HG03045 (cell line): Measurements from ENCODE around the gene NDFIP2.
"Not testable (repeated sequence)": the region's sequence is repeated elsewhere in the genome, so short reads cannot be mapped to it uniquely, and the experiment has no call there.

Experiments
- ATAC-seq: cut with Tn5 transposase; IDR thresholded peaks from one replicate; pipeline ENCODE4 v1.9.1; 2021; ENCODE audit warnings: mild to moderate bottlenecking, moderate library complexity; ENCODE audit not compliant: unreplicated experiment

The NDFIP2 gene

DNA sequence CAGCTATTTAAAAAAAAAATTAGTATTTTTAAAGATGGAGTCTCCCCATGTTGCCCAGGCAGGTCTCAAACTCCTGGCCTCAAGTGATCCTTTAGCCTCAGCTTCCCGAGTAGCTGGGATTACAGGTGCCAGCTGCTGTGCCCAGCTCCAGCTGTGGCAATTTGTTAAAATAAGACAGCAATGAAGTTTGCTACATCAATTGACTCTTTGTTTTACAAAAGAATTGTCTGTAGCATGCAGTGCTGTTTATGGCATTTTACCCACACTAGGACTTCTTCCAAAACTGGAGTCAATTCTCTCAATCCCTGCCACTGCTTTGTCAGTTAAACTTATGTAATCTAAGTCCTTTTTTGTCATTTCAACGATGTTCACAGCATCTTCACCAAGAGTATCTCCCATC lies 49.3 kb downstream of the NDFIP2 start:
- ATAC-seq, result no peak

DNA sequence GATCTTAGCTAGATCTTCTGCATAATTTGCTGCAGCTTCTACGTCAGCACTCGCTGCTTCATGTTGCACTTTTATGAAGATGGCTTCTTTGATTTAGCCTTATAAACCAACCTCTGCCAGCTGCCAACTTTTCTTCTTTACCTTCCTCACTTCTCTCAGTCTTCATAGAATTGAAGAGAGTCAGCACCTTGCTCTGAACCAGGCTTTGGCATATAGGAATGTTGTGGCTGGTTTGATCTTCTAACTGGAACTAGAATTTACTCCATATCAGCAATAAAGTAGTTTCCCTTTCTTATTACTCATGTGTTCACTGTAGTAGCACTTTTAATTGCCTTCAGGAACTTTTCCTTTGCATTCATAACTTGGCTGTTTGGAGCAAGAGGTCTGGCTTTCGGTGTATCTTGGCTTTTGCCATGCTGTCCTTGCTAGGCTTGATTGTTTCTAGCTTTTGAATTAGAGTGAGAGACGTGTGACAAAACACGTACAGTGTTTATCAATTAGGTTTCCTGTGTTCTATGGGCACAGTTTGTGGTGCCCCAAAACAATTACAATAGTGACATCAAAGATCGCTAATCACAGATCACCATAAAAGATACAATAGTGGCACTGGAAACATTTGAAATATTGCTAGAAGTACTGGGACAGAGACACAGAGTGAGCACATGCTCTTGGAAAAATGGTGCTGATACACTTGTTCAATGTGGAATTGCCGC lies 50.7 kb downstream of the NDFIP2 start:
- no peak for ATAC-seq

DNA sequence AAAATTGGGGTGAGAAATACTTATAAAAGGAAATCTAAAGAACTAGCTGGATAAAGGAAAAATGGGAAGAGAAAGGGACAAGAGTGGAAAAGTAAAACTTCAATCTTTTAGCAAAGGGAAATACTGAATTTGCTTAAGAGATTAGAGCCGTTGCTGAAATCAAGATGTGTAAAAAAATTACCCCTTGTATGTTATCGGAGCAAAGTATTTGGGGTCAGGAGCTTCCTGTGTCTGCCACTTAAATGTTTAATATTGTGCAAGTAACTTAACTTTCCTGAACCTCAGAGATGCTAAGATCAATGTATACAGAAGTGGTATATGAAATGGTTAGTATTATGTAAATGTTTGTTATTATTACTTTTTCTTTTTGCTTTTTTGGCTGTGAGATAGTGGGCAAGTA lies 51.6 kb downstream of the NDFIP2 start:
- ATAC-seq, result no peak

DNA sequence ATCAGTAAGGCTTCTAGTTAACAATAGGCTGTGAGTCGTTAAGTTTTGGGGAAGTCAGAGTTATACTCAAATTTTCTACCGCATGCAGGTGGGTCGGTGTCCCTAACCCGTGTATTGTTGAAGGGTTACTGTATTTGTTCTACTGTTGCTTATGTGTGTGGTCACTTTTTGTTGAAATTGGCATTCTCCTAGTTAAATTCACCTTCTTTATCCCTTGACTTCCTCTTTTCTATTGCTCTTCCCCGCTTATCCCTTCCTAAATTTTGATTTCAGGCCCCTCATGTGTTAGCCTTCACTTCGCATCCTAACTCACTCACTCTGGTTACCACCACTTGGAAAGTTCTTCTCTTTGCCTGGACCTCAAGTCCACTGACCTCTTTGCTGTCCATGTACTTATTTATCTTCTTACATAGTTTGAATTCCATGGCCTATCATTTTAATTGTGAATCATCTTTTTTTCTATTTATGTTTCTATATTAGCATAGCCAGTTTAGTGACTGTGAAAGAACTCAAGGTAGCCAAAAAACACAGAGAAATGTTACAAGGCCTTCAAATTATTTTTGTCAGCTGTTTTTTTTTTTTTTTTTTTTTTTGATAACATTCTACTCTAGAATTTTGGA lies 52.9 kb downstream of the NDFIP2 start:
- no peak for ATAC-seq

DNA sequence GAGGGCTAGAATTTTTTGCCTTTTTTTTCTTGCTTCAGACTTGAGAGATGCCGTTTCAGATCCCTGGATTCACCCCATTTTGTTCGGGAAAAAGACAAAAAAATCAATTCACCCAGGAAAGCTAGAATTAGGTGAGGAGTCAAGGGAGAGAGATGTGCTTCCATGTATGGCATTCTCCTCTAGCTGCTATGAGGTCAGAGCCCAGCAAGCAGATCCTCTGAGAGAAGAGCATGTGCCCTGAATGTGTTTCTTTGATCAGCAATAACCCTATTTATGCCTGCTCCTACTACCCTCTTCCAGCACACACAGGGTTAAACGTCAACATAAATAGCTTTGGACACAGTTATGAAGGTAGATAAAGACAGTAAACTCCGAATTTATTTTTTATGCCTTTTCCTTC lies 53.6 kb downstream of the NDFIP2 start:
- no peak for ATAC-seq

DNA sequence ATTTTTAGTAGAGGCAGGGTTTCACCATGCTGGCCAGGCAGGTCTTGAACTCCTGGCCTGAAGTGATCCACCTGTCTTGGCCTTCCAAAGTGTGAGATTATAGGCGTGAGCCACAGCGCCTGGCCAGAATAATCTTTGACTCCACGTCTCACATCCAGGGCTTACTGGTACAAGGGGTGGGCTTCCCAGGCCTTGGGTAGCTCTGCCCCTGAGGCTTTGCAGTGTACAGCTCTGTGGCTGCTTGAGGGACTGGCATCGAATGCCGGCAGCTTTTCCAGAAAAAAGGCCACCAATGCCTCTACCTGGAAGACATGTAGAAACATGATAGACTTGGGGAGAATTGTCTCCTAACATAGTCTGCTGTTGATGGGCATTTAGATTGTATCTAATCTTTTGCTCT lies 57.8 kb downstream of the NDFIP2 start:
- no peak for ATAC-seq

DNA sequence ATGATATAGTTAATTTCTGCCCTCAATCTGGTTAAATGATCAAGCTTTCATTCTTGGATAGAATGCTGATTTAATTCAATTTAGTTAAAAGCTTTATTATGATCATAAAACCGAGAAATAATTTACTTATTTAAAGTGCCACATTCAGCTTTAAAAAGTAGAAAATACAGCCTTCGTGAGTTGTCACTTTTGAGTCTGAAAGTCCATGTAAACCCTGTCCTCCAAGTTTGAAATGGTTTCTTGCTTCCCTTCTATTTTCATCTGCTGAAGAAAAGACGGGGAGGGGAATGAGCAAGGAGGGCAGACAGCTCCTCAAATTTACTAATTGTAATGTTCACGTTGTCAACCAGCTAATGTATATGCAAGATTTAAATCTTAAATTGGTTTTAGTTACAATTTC lies 59.5 kb downstream of the NDFIP2 start:
- ATAC-seq, result no peak

DNA sequence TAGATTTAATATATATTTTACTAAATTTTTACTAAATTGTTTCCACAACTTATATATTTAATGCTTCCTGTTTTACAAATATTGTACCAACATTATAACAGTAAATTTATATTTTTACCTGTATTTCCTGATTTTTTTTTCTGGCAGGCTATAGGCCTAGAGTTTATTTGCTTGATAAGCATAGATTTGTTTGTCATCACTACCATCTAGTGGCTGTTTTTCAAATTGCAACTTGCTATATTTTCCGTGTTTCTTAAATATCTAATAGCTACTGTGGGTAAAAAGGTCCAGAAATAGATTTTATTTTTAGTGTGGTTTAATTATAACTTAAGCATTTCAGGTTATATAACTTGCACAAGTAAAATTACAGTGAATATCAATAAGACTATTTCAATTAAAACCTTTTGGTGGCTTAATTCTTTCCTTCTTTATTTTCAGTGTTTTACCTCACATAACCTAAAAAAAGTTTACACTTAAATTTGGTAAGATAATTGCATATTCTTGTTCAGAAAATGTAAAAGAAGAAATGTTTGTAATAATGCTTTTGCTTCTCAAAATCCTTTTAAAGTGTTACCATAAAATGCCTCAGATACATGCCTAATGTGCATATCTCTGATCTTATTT lies 60.6 kb downstream of the NDFIP2 start:
- ATAC-seq, result no peak

DNA sequence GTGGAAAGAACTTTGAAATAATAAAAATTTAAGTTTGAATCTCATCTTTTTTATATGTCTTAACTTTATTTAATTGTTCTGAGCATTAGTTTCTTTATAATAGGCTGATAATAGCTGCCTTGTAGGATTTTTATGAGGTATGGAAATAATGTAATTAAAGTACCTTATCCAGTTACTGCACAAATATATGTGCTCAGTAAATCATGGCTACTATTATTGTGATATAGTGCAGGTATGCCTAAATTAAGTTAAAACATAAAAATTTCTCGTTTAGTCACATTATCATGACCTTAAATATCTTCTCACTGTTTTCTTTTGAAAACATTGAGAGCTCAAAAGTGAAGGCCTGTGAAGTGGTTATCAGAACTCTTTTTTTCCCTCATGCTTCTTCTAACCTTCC lies 62.9 kb downstream of the NDFIP2 start:
- ATAC-seq, result no peak

DNA sequence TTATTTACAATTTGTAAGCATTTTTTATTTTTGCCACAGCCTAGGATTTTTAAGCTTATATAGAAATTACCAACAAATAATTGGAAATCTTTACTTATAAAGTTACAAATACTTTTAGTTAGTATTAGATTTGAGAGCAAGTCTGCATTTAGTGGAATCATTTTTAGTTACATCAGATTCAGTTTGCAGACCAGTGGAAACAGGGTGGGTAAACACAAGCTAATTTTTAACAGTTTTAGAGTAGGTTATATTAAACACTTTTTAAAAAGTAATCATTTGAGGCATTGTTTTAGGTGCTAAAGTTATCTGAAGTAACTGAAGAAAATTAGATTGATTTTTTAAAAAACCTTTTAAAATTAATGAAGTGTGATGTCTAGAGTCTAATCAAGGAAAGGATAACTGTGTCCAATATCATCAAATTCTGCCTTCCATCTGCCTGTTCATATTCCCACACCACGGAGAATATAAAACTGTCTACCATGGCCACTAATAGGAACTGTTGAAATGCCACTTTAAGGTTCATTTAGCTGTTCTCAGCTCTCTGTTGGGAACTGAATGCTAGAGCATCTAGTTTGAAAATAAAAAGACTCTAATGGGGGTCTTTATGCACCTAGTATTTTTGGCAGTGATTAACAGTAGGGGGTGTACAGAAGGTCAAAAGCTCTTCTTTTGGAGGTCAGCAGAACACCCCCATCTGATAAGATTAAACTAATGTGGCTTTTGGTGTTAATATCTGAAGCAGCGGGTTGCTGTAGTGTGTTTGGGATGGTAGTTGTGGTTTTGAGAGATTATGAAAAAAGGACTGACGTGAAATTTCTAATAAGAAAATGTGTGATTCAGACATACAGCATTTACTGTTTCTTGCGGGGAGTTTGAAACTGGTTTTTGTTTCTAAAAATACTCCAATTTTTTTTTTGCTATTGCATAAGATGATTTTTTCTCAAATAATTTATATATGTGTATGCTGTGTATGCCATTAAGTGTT lies 66.5 kb downstream of the NDFIP2 start:
- no peak for ATAC-seq

DNA sequence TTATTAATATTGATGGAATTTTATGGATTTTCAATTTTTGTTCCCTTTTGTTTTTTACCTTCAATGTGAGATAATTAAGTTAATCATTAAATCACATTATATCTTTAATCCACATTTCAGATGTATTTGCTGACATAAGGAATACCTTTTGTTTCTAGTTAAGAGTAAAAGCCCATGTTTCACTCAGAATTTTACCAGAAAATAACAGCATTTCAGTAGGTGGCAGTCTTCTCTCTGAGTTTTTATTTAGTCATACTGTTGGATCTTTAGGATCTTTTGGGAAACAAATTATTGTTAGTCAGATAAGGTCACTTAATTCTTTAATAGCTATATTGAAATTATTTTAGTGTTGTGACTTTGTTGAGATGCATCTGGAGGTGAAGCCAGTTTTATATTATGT lies 67.9 kb downstream of the NDFIP2 start:
- ATAC-seq, result no peak

DNA sequence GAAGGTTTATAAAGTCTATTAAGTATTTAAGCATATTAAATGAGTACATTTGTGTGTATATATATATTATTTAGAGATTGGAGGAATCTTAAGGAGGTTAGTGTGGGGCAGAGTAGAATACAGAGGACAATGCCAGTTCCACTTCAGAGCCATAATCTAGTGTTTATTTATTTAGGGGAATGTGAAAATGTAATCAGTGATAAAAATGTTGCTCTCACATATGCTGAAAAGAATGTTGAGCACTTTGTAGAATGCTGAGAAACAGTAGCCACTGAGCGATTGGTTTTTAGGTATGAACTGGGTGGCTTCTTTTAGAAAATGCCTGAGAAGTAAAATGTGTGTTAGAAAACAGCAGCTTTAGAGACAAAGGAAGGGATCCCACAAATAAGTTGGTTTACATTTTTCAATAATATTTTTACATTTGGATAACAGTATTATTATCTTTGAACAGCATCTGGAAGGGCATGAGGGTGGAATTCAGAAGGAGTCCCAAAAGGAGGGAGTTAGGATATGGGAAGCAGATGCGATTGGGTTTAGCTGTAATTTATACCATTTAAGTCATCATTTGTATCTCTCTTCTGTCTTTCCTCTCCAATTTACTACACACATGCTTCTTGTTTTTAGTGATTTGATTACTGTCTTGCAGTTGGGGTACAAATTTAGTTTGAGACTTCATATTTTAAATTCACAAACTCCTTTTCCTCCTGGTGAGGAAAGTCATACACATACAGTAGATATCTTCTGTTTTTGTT lies 68.6 kb downstream of the NDFIP2 start:
- ATAC-seq, result no peak

DNA sequence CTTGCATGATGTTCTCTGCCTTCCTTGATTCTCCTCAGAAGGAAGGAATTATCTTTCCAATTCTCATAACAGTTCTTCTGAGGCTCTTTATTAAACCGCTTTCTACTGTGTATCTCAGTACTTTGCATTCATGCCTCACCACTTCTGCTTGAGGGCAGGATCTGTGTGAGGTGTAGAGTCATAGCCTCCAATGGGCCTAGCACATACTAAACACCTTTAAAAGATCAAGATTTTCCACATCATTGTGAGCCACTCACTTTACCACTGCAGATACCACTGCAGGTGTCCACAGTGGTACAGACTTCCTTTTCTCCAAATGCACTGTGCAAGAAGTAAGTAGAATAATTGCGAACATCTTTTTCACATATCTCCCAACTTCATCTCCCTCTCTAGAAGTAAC lies 76.7 kb downstream of the NDFIP2 start:
- no peak for ATAC-seq

DNA sequence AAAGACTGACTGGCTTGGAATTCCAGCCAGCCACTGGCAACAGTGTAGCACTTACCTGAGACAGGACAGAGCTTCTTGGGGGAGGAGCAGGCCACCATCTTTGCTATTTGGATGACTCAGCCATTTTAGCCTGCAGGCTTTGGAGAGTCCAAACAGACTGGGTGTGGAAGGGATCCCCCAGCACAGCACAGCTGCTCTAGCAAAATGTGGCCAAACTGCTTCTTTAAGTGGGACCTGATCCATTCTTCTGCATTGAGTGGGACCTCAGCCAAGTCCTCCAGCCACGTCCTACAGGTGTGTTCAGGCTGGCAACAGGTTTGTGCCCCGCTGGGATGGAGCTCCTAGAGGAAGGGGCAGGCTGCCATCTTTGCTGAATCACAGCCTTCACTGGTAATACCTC lies 80.0 kb downstream of the NDFIP2 start:
- ATAC-seq, result no peak

DNA sequence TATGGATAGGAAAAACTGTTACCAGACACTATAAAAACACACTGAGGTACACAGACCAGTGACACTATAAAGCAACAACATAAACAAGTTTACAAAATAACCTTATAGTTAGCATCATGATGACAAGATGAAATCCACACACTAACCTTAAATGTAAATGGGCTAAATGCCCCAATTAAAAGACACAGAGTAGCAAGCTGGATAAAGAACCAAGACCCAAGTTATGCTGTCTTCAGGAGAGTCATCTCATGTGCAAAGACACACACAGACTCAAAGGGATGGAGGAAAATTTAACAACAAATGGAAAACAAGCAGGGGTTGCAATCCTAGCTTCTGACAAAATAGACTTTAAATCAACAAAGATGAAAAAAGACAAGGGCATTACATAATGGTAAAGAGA lies 81.6 kb downstream of the NDFIP2 start:
- ATAC-seq, result no peak

DNA sequence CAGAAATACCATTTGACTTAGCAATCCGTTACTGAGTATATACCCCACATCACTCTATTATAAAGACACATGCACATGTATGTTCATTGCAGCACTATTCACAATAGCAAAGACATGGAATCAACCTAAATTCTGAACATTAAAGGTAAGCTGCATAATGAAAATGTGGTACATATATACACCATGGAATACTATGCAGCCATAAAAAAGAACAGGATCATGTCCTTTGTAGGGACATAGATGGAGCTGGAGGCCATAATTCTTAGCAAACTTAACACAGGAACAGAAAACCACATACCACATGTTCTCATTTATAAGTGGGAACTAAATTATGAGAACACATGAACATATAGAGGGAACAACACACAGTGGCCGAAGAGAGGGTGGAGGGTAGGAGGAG lies 85.2 kb downstream of the NDFIP2 start:
- ATAC-seq, result no peak

DNA sequence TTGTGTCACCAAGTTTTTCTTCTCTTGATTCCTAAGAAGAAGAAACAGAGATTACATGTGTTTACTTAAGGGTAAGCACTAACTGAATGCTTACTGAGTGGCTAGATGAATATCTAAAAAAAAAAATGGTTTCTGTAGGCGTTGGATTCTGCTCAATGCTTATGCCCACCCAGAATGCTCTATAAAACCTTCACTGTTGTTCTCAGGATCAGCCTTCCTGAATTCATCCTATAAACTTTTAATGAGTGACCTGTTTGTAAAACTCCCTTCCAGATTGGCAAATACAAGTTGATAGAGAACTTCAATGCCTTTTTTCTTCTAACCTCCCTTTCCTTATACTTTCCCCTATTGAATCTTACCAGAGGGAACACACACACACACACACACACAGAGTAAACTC lies 90.2 kb downstream of the NDFIP2 start:
- ATAC-seq, result no peak

DNA sequence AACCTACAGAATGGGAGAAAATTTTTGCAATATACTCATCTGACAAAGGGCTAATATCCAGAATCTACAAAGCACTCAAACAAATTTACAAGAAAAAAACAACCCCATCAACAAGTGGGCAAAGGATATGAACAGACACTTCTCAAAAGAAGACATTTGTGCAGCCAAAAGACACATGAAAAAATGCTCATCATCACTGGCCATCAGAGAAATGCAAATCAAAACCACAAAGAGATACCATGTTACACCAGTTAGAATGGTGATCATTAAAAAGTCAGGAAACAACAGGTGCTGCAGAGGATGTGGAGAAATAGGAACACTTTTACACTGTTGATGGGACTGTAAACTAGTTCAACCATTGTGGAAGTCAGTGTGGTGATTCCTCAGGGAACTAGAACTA lies 92.9 kb downstream of the NDFIP2 start:
- ATAC-seq, result not testable (repeated sequence)

DNA sequence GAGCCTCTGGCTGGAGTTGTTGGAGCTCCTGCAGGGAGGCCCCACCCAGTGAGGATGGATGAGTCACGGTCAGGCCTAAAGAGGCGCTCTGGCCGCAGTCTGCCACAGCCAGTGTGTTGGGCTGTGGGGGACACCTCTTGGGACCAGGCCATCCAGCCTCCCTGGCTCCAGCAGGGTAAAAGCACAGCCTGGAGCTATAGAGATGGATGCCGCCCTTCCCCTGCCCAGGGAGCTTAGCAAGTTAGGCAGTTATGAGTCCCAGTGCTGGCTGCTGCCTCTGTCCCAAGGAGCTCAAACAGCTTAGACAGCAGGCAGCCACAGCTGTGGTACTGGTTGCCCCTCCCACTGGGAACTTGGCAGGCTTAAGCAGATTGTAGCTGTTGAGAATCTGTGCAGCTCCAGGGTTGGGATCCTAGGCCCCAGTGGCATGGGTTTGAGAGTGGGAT lies 100.9 kb downstream of the NDFIP2 start:
- ATAC-seq, result no peak

DNA sequence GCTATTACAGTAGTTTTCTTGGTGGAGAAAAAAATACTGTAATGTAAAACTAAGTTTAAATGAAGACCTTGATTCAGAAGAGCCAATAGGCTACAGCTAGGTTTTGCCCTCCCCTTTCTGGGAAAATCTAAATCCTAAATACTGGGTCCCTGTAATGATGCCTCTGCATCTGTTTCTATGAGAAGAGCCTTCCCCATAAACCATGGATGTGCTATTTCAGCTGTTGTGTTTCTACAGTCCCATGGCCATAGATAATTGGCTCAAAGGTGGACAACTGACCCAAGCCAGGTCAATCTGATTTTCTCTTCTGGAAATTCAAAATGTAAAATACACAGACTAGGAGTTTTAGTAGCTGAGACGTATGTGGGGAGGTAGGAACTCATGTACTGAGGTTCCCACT lies 101.9 kb downstream of the NDFIP2 start:
- no peak for ATAC-seq

DNA sequence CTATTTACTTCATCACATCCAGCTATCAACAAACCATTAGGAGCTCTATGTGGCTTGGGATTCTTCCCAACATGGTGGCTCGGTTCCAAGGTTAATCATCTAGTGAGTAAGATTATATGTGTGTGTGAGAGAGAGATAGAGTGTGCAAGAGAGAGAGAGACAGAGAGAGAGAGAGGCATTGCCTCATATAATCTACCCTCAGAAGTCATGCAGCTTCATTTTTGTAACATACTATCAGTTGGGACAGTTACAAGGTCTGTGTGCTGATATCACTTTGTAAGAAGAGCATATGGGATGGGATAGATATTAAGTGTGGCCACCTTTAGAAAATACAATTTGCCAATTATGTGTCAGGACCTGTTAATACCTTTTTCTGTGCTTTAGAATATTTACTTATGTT lies 104.1 kb downstream of the NDFIP2 start:
- ATAC-seq, result no peak
